M059J (cell line): ENCODE results near the gene CYB561A3. TPM values are rescaled to one million over a fixed set of nuclear protein-coding genes. Genes with fewer than 3 reads are reported as not detected.

Experiments used
- DNase-seq: peaks from one replicate; pipeline ENCODE4 v3.0.0-alpha.2; 2012; ENCODE audit warnings: low read depth
- total RNA-seq: library from RNA; depleted of rRNA; stranded (reverse); fragments of >200 nt; shearing (Covaris generic); gene quantifications from 2 replicates; pipeline ENCODE4 v1.2.3, GENCODE V29; 2014; rRNA removed

Gene CYB561A3
- total RNA-seq, 1 experiment from 2014 or later, result 35.5 TPM

DNA sequence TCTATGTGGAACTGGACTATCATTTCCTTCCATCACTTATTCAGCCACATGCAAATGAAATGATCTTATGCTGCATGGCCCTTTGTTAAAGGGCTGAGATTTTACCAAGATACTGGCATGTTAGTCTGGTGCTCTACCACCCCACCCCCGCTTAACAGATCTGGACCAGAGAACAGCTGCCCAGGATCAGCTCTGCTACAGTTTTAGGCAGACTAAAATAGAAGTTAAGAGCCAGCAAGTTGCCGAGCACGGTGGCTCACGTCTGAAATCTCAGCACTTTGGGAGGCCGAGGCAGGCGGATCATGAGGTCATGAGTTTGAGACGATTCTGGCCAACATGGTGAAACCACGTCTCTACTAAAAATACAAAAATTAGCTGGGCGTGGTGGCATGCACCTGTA lies 33.3 kb downstream of the CYB561A3 start:
- DNase-seq, result no peak

GRCh38 chr11:61327669-61328071 lies 34.0 kb downstream of the CYB561A3 start:
- no peak for DNase-seq

- no peak for DNase-seq
Measured at GRCh38 chr11:61325649-61326414, 35.9 kb downstream of the CYB561A3 start.

DNA sequence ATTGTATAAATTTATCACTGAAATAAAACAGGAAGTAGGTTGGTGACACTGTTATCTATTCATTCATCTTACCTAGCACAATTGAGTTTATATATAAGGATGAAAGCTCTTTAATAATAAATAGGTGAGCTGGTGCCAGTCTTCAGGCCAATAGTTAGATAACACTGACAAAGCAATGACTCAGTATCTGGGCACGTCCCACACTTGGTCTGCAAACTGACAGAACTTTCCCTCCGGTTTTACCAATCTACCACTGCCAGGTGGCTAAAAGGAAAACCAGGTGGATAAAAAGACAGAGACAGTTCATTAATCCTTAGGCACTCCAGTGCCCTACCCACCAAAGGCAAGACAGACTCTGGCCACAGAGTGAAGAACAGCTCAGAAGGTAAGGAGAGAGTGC lies 46.4 kb downstream of the CYB561A3 start:
- peak; percentile 25 for DNase-seq

DNA sequence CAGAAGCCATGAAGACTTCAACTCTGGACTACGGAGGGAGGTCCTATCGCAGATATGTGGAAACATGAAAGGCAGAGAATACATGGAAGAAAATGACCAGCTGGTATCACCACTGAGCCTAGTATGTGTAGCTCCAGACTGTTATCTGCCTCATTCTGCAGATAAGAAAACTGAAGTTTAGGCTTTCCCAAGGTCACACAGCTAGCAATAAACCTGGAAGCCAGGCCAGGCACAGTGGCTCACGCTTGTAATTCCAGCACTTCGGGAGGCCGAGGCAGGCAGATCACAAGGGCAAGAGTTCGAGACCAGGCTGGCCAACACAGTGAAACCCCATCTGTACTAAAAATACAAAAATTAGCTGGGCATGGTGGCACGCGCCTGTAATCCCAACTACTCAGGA lies 50.9 kb downstream of the CYB561A3 start:
- DNase-seq, result no peak

GRCh38 chr11:61309739-61310138 lies 51.9 kb downstream of the CYB561A3 start:
- DNase-seq, result no peak

DNA sequence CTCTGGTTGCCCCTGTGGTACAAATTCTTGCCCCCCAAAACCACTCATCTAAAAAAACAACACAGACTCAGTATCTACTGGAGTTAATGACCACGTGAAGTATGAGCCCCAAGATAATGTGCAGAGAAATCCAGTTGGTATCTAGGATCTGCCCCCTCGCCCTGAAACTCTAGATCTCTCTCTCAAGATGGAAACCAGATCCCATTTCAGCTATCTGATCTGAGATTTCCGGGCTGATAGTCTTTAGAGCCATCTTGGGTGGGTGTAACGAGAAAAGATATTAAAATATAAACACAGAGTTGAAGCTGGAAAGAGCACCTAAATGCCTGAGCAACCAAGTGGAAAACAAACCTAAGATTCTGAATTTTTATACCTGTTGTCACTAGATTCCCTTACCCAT lies 52.5 kb downstream of the CYB561A3 start:
- DNase-seq, result no peak

- DNase-seq, result no peak
Measured at GRCh38 chr11:61307354-61307753, 54.3 kb downstream of the CYB561A3 start.

DNA sequence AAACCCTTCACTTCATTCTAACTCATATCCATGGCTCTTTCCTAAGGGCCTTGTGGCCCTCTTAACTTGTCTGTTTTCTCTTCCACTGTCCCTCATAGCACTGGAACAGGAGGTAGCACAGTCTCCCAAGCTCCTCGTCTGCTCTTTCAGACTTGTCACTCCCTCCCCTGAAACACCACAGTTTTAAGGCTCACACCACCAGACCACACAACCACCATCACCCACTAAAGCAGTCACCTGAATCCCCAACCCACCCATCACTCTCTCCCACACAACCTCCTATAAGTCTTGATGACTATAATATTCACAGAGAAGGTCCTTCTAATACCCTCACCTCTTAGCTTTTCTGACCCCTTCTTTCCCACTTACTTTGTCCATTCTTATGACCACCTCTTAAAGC lies 55.5 kb downstream of the CYB561A3 start:
- no peak for DNase-seq

GRCh38 chr11:61305417-61305816 lies 56.3 kb downstream of the CYB561A3 start:
- DNase-seq, result no peak

DNA sequence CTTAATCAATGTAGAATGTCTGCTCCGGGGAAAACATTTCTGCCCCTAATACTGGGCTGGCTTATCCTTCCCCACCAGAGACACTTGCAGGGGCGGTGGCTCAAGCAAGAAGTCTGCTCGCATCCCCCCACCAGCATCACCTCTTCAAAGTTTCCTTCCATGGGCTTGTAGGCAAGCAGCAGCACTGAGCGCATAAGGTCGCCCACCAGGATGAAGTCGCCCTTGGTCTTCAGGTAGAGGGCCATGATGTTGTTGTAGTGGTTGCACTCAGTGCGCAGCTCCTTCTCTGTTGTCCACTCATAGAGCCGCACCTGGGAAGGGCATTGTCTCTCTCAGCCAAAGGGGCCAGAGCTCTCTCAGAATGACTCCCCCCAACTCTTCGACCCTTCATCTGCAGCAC lies 58.0 kb downstream of the CYB561A3 start:
- DNase-seq, result no peak

- DNase-seq, result no peak
Measured at GRCh38 chr11:61302550-61302949, 59.1 kb downstream of the CYB561A3 start.

Other genes starting within 250 kb of the CYB561A3 start
- gene VPS37C, start 200.5 kb downstream of the CYB561A3 start, total RNA-seq, result 8.0 and 15.1 TPM in 2 replicates
- not detected in 2 replicates for gene PGA3, start 158.4 kb downstream of the CYB561A3 start, total RNA-seq
- not detected in 2 replicates for gene PGA4, start 139.5 kb downstream of the CYB561A3 start, total RNA-seq
- gene PGA5, start 120.7 kb downstream of the CYB561A3 start, total RNA-seq, result not detected in 2 replicates
- gene VWCE, start 66.6 kb downstream of the CYB561A3 start, total RNA-seq, result not detected in 2 replicates
- 116 and 209 TPM in 2 replicates for gene DDB1, start 28.8 kb downstream of the CYB561A3 start, total RNA-seq
- gene TKFC, start 28.7 kb downstream of the CYB561A3 start, total RNA-seq, result 7.8 and 10.9 TPM in 2 replicates
- 44.4 and 67.3 TPM in 2 replicates for gene TMEM138, start 492 bp upstream of the CYB561A3 start, total RNA-seq
- 25.1 and 38.4 TPM in 2 replicates for gene TMEM216, start 30.7 kb upstream of the CYB561A3 start, total RNA-seq
- 53.8 and 59.7 TPM in 2 replicates for gene CPSF7, start 68.1 kb upstream of the CYB561A3 start, total RNA-seq
- 39.9 and 99.0 TPM in 2 replicates for gene SDHAF2, start 68.2 kb upstream of the CYB561A3 start, total RNA-seq
- gene LRRC10B, start 146.9 kb upstream of the CYB561A3 start, total RNA-seq, result 0.64 and 2.4 TPM in 2 replicates
- gene SYT7, start 219.2 kb upstream of the CYB561A3 start, total RNA-seq, result 0.10 and 0.22 TPM in 2 replicates